LNCAP (cell line): ENCODE results near the gene PRKG1.

ENCODE experiments used
- CTCF ChIP-seq: fragments of 450-650 bp; IDR thresholded peaks from 2 replicates; pipeline ENCODE4 v1.5.1; 2017; ENCODE audit warnings: mild to moderate bottlenecking

Gene PRKG1

GRCh38 chr10:51318399-51319172 is 244.3 kb downstream of the PRKG1 start:
- TF ChIP-seq CTCF: no peak

GRCh38 chr10:51319173-51319435 is 244.8 kb downstream of the PRKG1 start:
- no peak for TF ChIP-seq CTCF

- TF ChIP-seq CTCF: no peak
These were observed 247.0 kb downstream of the PRKG1 start for GRCh38 chr10:51321300-51321699.

- TF ChIP-seq CTCF: no peak
These were observed 247.7 kb downstream of the PRKG1 start for GRCh38 chr10:51321980-51322379.

- TF ChIP-seq CTCF: no peak
These were observed 251.4 kb downstream of the PRKG1 start for GRCh38 chr10:51325649-51326048.

GRCh38 chr10:51326174-51326573 is 251.9 kb downstream of the PRKG1 start:
- no peak for TF ChIP-seq CTCF

- no peak for TF ChIP-seq CTCF
These were observed 253.1 kb downstream of the PRKG1 start for GRCh38 chr10:51327432-51327831.

GRCh38 chr10:51340366-51340765 is 266.1 kb downstream of the PRKG1 start:
- no peak for TF ChIP-seq CTCF
